ENCODE data around the gene FAM47A.

GRCh38 chrX:34140816-34141215 lies 8.7 kb upstream of the FAM47A start:
- no peak for TF ChIP-seq CTCF (IDR thresholded peaks at IDR 0.05)
- no peak for TF ChIP-seq POLR2A (IDR thresholded peaks at IDR 0.05)
